ENCODE measurements around the gene RENBP.
"Not testable (repeated sequence)": the region's sequence is repeated elsewhere in the genome, so short reads cannot be mapped to it uniquely, and the experiment has no call there.

Gene RENBP

DNA sequence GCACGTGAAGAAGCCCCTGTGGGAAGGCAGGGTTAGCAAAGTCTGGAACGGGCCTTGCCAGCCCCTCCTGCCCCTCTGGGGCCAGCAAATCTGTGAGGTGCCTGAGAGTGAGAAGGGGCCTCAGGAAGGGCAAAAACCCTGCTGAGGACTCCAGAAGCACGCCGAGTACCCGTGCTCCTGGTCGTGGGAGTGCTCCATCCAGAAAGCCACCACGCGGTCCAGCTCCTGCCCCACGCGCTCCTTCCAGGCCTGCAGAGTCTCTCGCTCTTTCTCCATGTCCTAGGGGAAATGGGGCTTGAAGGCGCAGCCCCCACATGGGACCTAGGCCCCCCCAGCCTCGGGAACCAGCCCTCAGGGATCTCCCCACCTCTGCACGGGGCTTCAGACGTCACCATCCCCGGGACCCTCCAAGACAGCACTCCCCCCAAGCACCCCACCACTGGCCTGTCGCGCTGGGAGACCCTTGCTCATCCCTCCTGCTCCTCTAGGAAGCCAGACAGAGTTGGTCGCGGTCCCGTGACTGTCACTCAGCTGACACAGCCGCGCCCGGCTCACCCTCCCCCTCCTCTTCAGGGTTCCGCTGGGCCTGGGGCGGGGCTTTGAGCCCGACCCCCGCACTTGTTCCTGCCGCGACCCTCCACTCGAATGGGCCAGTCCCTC is at the start of gene RENBP:
TSS of gene RENBP (minus strand) at position 504 of the 660 bp plus-strand sequence. CDS start at position 471, 33 bp downstream.
- DNase-seq (ENCODE audit: low read depth): no peak

DNA sequence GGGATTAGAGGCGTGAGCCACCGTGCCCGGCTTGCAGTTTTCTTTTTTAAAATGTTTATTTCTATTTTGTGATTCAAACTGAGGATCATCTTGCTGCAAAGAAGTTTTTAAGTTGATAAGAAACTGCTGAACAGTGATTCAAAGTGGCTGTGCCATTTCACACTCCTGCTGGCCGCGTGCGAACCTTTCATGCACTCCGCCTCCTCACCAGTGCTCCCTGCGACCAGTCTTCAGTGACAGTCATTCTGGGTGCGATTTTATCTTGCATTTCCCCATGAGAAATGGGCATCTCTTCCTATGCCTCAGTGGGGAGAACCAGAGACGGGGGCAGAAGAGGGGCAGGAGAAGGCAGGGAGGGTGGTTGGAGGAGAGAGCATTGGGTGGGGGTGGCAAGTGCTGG is 49.5 kb upstream of the RENBP start:
- no peak for DNase-seq (ENCODE audit: low read depth)

DNA sequence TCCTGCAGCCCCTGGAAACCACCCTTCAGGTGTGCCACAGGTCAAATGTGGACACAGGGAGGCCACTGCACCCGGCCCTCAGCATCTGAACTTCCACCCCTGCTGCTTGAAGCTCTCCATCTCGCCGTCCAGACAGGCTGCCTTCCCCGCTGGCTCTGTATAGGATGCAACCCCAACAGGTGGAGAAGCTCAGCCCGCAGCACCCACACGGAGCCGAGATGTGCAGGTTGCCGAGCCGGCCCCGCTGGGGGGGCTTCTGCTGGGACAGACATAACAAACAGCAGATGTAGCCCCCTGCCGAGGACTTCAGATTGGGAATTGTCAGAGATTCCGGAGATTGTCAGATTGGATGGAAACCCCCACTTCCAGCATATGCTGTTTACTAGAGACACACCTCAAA is 48.6 kb upstream of the RENBP start:
- DNase-seq (ENCODE audit: low read depth): no peak

DNA sequence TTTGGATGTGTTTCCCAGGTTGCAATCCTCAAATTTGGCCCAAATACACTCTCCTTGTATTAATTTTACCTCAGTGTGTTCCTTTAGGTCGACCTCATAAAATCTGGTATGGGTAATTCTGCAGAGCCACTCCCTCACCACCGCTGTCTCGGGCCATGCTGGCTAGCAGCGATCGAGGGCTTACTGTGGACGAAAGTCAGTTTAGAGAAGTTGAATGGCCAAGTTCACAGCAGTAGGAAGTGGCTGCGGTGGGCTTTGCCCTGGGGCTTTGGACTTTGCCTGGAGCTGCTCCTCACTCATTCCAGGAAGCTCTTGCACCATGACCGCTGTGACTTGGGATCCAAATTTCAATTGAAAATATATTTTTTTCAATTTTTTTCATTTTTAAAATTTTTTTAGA is 47.7 kb upstream of the RENBP start:
- no peak for DNase-seq (ENCODE audit: low read depth)

DNA sequence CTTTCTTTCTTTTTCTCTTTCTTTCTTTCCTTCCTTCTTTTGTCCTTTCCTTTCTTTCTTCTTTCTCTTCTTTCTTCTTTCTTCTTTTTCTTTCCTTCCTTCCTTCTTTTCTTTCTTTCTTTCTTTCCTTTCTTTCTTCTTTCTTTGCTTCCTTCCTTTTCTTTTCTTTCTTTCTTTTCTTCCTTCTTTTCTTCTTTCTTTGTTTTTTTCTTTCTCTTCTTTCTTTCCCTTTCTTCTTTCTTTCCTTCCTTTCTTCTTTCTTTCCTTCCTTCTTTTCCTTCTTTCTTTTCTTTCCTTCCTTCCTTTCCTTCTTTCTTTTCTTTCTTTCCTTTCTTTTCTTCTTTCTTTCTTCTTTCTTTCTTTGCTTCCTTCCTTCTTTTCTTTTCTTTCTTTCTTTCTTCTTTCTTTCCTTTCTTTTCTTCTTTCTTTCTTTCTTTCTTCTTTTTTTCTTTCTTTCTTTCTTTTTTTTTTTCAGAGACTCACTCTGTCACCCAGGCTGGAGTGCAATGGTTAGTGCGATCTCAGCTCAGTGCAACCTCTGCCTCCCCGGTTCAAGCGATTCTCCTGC is 46.7 kb upstream of the RENBP start:
- no peak for DNase-seq (ENCODE audit: low read depth)

DNA sequence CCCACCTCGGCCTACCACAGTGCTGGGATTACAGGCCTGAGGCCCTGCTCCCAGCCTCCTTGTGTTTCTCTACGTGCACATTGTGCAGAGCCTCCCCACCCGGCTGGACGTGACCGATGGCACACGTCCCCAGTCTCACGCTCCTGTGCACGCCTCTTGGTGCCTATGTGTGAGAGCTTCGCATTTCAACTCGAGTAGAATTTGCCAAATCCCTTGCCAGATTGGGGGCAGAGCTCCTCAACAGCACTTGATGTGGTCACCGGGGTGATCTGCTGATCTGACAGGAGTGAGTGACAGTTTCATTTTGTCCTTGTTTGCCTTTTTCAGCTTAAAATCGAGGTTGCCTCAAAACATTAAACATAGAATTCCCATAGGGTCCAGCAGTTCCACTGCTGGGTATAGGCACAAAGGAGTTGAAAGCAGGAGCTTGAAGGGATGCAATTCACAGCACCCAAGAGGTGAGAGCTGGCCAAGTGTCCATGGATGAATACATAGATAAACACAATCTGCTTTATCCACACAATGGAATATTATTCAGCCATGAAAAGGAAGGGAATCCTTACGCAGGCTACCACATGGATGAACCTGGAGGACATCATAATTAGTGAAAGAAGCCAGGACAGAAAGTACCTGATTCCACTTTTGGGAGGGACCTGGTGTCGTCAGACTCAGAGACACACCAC is 45.7 kb upstream of the RENBP start:
- DNase-seq (ENCODE audit: low read depth): no peak

DNA sequence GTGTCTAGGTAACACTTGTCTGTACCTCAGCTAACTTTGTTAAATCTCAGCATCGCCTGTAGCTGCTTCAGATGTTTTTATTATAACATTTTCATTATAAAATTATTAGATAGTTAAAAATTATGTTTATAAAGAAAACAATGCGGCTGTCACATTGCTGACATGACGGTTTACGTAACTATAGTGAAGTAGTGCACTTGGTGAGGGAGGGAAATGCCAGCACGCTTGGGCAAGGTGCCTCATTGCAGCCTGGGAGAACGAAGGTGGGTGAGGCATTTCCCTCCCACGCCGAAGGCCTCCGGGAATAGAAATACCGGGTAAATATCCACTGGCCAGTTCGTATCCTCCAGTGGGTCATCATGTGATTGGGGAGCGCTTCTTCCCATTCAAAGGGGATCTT is 44.0 kb upstream of the RENBP start:
- no peak for DNase-seq (ENCODE audit: low read depth)

DNA sequence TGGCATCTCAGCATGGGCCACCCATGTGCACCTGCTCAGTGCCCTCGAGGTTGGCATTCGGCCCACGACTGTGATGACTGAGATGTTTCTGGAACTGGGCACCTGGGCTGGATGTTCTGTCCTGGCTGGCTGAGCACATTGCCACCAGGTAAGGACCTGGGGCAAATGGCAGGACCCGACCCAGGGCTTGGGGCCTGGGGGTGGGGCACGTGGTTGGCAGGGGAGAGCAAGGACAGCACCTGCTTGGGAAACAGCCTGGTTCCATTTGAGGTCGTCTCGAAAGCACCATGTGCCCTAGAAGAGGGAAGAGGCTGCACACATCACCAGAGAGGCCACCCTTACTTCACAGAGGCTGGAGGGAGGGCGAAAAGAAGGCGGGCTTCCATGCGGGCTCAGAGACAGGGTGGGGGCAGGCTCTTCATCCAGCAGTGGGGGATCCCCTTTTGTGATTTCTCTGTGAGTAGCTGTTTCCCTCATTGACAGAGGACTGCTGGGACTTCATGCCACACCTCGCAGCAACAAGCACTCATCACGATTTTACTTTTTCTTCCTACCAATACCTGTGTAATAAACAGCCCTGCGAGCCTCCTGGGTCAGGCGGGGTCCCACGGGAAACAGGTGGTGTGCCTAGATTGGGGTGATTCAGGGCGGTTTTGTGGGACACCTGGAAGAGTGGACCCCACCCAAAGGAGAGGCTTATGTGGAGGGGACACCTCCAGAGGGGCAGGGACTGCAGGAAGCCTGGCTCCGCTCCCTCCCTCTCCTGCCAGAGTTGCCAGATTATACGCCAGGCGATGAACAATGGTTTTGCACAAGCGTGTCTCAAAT is 40.1 kb upstream of the RENBP start:
- no peak for DNase-seq (ENCODE audit: low read depth)

DNA sequence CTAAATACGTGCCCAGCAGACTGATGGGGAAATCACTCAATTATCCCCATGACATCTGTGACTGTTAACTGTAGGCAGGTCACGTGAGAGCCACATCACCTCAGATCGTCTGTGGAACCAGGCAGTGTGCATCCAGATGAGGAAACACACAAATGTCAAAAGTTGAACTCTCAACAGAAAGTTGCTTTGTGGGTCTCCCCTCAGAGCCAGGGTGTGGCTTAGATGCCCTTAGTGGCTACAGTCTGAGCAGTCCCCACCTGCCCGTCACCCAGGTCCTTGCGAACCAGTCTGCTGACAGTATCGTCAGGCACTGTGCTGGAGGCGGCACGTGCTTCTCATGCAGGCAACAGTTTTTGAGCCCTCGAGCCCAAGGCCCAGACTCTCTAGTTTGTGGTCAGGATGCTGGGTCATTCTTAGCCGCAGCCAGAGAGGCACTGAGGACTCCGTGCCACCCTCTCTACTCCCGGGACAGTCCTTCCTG is 38.9 kb upstream of the RENBP start:
- DNase-seq (ENCODE audit: low read depth): no peak

DNA sequence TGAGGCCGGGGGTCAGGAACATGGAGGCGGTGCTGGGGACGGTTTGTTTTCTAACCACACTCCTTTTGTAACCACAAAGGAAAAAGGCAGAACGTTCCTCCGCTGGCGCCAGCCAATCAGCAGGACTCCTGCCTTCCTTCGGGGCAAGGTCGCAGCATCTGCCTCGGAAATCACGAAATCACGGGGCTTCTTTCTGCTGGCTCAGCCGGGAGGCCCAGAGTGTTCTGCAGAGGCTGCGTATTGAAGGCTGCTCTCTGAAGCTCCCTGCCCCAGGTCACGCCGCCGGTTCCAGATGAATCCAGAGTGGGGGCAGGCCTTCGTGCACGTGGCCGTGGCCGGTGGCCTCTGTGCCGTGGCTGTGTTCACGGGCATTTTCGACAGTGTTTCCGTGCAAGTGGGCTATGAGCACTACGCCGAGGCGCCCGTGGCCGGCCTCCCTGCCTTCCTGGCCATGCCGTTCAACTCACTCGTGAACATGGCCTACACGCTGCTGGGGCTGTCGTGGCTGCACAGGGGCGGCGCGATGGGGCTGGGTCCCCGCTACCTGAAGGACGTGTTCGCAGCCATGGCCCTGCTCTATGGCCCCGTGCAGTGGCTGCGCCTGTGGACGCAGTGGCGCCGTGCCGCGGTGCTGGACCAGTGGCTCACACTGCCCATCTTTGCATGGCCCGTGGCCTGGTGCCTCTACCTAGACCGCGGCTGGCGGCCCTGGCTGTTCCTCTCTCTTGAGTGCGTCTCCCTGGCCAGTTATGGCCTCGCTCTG is 37.5 kb upstream of the RENBP start:
- no peak for DNase-seq (ENCODE audit: low read depth)

DNA sequence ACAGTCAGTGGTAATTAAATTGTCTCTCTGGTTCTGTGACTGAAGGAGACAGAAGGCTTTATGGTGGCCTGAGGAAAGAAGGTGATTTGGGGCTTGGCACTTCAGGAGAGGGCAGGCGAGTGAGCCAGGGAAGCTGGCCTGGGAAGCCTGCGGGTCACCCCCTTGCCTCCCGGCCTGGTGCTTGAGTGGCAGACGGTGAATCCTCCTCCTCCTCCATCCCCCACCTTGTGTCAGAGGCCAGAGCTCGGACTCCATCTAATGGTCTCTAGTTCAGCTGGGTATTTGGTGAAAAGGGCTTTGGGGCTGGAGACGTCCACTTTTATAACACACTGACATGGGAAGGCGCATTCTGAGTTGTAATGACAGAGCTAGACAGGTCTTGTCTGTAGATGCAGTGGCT is 36.8 kb upstream of the RENBP start:
- no peak for DNase-seq (ENCODE audit: low read depth)

DNA sequence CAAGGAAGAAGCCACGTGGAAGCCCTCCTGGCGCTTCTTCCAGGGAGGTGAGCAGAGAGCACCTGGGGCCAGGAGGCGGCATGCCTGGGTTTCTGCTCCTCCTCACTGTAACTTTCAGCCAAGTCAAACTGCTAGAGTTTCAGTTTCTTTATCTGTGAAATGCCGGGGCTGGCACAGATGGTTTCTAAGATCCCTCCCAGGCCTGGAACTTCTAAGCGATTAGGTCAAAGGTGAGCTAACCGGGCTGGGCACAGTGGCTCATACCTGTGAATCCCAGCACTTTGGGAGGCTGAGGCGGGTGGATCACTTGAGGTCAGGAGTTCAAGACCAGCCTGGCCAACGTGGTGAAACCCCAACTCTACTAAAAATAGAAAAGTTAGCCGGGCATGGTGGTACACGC is 36.0 kb upstream of the RENBP start:
- not testable (repeated sequence) for DNase-seq (ENCODE audit: low read depth)

DNA sequence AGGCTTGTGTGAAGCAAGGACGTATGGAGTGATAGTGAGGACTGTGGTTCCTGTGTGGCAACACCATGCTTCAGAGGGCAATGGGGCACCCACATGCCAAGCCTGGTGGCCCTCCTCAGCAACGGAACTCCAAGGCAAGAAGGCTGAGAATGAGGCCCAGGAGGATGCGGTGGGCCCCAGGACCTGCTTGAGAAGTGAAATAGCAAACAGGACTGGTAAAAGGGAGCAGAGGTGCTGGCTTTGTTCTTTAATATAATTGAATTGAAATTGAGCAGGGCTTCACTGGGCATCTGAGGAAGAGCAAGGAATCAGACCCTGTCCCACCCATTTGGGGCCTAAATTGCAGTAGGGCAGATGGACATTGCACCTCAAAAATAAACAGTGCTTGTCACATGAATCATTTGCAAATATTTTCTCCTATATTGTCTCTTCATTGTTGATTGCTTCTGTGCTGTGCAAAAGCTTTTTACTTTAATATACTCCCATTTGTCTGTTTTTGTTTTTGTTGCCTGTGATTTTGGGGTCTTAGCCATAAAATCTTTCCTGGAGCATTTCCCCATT is 30.4 kb upstream of the RENBP start:
- no peak for DNase-seq (ENCODE audit: low read depth)

DNA sequence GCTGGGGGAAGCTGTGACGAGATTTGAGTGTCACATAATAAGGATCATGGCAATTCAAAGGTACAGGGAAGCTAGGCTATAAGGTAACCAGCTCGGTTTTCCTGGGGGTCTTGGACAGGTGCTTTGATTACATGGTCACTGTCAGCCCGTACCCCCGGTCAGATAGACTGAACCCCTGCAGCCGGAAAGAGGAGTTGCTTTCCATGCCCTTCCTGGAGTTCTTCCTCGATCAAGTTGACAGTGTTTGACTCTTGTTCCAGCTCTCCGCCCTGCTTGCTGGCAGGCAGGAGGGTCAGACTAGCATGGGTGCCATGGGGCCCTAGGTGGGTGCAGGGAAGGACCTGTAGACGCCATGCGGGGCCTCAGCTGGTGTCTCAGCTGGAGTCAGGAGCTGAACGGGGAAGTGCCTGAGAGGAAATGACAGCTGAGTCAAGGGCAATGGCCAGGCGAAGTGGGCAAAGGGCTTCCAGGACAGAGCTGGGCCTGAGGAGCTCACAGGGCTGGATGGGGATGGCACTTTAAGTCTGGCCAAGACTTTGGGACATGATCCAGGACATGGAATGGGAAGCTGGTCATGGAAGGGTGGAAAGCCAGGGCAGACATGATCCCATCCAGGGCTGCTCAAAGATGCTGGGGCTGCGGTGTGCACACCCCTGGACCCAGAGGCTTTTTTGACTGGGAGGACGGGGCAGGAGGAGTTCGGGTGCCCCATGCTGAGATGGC is 29.7 kb upstream of the RENBP start:
- DNase-seq (ENCODE audit: low read depth): no peak

DNA sequence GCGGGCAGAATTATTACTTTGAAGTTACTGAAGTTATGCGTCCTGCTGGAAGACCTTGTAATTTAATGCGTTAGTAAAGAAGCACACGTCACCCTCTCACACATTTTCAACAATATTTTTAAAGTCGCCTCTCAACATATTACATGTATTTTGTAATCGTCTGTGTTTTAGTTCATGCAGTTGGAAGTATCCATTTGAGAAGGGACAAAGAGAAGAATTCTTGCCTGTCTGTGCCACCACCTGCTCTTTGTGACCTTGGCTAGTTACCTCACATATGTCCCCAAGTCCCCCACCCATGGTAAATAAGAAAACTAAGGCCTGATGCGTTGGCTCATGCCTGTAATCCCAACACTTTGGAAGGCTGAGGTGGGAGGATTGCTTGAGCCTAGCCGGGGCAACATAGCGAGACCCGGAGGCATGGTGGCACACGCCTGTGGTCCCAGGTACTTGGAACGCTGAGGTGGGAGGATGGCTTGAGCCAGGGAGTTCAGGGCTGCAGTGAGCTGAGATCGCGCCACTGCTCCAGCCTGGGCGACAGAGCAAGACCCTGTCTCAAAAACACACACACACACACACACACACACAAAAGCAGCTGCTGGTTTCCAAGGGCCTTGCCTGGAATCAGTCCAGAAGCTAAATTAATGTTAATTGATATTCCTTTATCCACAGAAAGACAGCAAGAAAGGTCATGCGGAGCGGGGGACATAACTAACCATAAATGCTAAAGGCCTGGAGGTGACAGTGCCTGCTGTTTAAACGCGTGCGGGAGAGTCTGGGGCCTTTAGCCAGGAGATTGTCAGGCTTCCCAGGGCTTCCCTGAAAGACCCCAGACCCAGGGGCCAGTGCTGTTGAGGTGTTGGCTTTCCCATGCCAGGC is 28.9 kb upstream of the RENBP start:
- DNase-seq (ENCODE audit: low read depth): no peak

DNA sequence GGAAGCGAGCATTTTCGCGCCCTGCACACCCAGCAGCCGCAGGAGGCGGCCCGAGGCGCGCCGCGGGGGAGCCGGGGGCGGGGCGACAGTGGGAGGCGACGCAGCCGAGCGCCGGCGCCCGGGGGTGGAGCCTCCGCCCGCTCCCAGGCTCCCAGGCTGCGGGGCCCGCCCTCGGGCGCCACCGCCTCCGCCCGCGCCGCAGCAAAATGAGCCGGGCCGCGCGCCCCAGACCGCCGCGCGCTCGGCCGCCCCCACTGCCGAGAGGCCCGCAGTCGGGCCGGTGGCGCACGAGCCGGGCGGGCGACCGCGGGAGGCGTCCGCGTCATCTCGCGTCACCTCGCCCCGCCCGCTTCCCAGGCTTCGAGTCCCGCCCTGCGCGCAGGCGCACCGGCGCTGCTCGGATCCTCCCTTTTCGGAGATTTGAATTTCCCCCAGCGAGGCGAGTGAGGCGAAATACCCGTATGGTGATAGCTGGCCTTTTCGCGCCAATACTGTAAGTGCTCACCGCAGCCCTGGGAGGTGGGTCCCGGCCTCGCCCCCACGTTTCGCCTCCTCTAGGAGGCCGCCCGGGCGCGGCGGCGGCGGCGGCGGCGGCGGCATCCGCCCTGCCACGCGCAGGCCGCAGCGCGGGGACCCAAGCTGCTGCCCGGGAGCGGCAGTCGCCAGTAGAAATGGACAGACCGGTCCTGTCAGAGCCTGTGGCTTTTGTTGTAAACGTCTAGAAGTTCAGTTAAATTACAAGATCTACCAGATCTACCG is 28.1 kb upstream of the RENBP start, which contains the start of gene TMEM187:
TSS of gene TMEM187 (plus strand) at position 387 of the 759 bp plus-strand sequence. CDS start 9,309 bp downstream, outside the sequence.
- peak; percentile 58 for DNase-seq (ENCODE audit: low read depth)

DNA sequence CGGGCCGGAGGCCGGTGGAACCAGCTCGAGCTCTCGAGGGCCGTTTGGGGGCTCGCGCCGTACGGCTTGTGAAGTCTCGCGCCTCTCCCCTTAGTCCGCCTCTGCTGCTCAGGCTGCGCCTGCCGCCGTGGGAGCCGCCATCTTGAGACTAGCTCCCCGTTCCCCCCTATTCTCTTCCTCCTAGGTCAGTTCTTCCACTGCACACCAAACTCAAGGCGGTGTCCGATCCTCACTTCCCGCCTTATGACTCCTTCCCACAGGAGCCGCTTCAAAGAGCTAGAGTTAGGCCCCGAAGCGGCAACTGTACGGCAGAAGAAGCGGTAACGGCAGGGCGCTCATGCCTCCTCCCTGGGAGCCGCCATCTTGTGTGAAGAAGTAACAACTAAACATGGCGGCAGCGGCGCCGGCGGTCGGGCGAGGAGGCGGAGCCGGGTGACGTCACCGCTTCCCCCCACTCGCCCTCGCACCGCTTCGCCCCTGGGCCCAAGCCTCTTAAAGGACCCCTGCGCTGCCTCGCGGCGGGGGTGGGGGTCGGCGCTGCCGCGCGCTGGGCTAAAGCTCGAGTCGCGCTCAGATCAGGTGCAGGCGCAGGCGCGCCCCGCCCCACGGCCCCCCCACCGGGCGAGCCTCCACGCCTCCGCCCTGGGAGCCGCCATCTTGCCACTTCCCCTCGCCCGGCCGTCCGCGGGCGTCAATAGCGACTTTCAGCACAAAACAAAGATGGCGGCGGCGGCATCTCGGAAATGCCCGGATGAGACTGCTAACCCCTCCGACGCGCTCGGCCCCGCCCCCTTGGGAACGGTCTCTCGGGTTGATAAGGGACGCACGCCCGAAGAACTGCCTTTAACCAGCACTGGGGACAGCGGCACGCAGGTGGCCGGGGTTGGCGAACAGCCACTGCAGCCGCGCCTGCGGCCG is 27.3 kb upstream of the RENBP start, which contains the start of gene HCFC1:
TSS of gene HCFC1 (minus strand) at position 369 of the 918 bp plus-strand sequence. CDS start 978 bp downstream, outside the sequence.
- peak; percentile 73 for DNase-seq (ENCODE audit: low read depth)

DNA sequence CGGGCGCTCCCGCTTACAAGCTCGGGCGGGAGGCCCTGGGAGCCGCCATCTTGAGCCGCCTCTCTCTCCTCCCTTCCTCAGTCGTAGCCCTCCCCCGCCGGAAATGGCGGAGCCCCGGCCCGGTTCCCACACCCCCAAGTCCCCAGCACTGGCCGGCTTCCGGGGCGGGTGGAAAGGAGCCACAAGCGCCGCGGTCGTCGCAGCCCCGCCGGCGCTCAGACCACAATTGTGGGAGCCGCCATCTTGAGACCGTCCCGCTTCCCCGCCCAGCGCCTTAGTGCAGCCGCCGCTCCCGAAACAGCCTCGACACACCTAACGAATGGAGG is 26.6 kb upstream of the RENBP start:
- DNase-seq (ENCODE audit: low read depth): peak; percentile 73
